Measurements from ENCODE around the gene PAQR7.

- TF ChIP-seq CTCF (IDR thresholded peaks at IDR 0.05; ENCODE audit: poor library complexity, severe bottlenecking) (no peak), EZH2 (IDR thresholded peaks at IDR 0.05; ENCODE audit: borderline replicate concordance, insufficient read depth, low read length, poor library complexity, severe bottlenecking) (no peak), REST (IDR thresholded peaks at IDR 0.05; ENCODE audit: borderline replicate concordance) (no peak)
Measured at GRCh38 chr1:25890239-25891034, 14.9 kb upstream of the PAQR7 start.
